Spleen (tissue), 11 donors: ENCODE results near the gene CCDC149. TPM values are rescaled to one million over a fixed set of nuclear protein-coding genes. Genes with fewer than 3 reads are reported as not detected.

Experiments used
- DNase-seq: peaks from one replicate; pipeline ENCODE4 v3.0.0-alpha.2; 2020
- H3K27ac ChIP-seq, 8 donors: fragments of 200-600 bp; sonication (generic) in 7 of 8; 1 replicate in 4 of 8; 2 replicates in 4 of 8; pipeline versions ENCODE4 v1.5.0 to v1.8.0; 2016 to 2021; ENCODE audit warnings: inconsistent platforms in 4 of 8, mild to moderate bottlenecking in 4 of 8, moderate library complexity in 1 of 8
- H3K27me3 ChIP-seq, 7 donors: fragments of 200-600 bp; sonication (generic) in 6 of 7; replicated peaks in 1 of 7; 1 replicate in 4 of 7; 2 replicates in 3 of 7; pipeline versions ENCODE4 v1.5.0 to v1.8.0; 2016 to 2021; ENCODE audit warnings: inconsistent platforms in 3 of 7, mild to moderate bottlenecking in 1 of 7
- H3K36me3 ChIP-seq, 6 donors: fragments of 200-600 bp; sonication (generic) in 5 of 6; 1 replicate in 4 of 6; 2 replicates in 2 of 6; pipeline versions ENCODE4 v1.5.0 to v1.8.0; 2016 to 2021; ENCODE audit warnings: inconsistent platforms in 2 of 6
- H3K4me1 ChIP-seq, 6 donors: fragments of 200-600 bp; sonication (generic) in 5 of 6; 1 replicate in 3 of 6; 2 replicates in 3 of 6; pipeline versions ENCODE4 v1.5.0 to v1.8.0; 2016 to 2021; ENCODE audit warnings: inconsistent platforms in 3 of 6
- H3K4me3 ChIP-seq, 8 donors: fragments of 200-600 bp; sonication (generic) in 7 of 8; 1 replicate in 4 of 8; 2 replicates in 4 of 8; pipeline versions ENCODE4 v1.5.0 to v1.8.0; 2016 to 2021; ENCODE audit warnings: inconsistent platforms in 4 of 8, mild to moderate bottlenecking in 4 of 8, moderate library complexity in 2 of 8
- H3K9me3 ChIP-seq, 8 donors: fragments of 200-600 bp; sonication (generic) in 7 of 8; 1 replicate in 4 of 8; 2 replicates in 4 of 8; pipeline versions ENCODE4 v1.5.0 to v1.8.0; 2016 to 2021; ENCODE audit warnings: inconsistent platforms in 4 of 8
- CTCF ChIP-seq, 11 experiments: fragments of 200-600 bp in 7 of 11; fragments of 450-650 bp in 4 of 11; sonication (generic) in 4 of 11; IDR thresholded peaks in 8 of 11; conservative IDR thresholded peaks in 3 of 11; 1 replicate in 7 of 11; 2 replicates in 4 of 11; pipeline versions ENCODE4 v1.4.0 to v1.8.0; 2016 to 2021; ENCODE audit warnings: antibody characterized with exemption in 11 of 11, inconsistent platforms in 4 of 11, mild to moderate bottlenecking in 1 of 11
- POLR2A ChIP-seq, 3 donors: fragments of 450-650 bp; IDR thresholded peaks; one replicate each; pipeline ENCODE4 v1.5.1; 2017; ENCODE audit warnings: antibody characterized with exemption in 3 of 3, mild to moderate bottlenecking in 1 of 3
- POLR2AphosphoS5 ChIP-seq, 3 donors: sonication (generic); formaldehyde crosslinking; IDR thresholded peaks; one replicate each; pipeline ENCODE4 v1.5.1; 2017; ENCODE audit warnings: antibody characterized with exemption in 3 of 3
- WGBS, 5 donors: extraction: QIAGEN DNeasy Blood & Tissue Kit in 3 of 5; methylation state at CpG; one replicate each; pipeline versions ENCODE4 v1.1.5 to v1.1.7; 2013 to 2018; 5-methylcytosine and 5-hydroxymethylcytosine counted together
- intact Hi-C: fragments of 100-400 bp; cut with DNase I; formaldehyde crosslinking; loops from one replicate; pipeline ENCODE4 v1.15.0; 2023; ENCODE audit warnings: low total_unique reads
- polyA plus RNA-seq, 3 donors: library from polyadenylated mRNA; stranded (reverse); fragments of 200-250 nt; gene quantifications; one replicate each; pipeline ENCODE4 v1.2.1, GENCODE V29; 2013
- total RNA-seq, 7 donors: library from RNA; depleted of rRNA in 3 of 7; stranded (reverse); fragments of >200 nt in 3 of 7; fragmentation: NEBNext Ultra II Directional in 4 of 7; extraction: Animal tissue kit (Norgen Biotek cat#: 25700) in 4 of 7; gene quantifications; one replicate each; pipeline versions ENCODE4 v1.1.0 to v1.2.1, GENCODE V29; 2016 to 2021
- donor health status: healthy with polysubstance abuse.
- donor health status: DM: no; HTN: no; CAD: no; lungs with moderate emphysema.
- donor health status: DM: no; HTN: no; CAD: no.
- donor health status: Bipolar disorder and iron deficiency.
- donor health status: healthy.
- donor health status: DM: no; HTN: no; CAD: no.
- donor health status: DM: yes; HTN: yes; CAD: no.

CCDC149 gene
- total and polyA plus RNA-seq, 10 donors: 1.9 to 16.0 (median 9.8) TPM

DNA sequence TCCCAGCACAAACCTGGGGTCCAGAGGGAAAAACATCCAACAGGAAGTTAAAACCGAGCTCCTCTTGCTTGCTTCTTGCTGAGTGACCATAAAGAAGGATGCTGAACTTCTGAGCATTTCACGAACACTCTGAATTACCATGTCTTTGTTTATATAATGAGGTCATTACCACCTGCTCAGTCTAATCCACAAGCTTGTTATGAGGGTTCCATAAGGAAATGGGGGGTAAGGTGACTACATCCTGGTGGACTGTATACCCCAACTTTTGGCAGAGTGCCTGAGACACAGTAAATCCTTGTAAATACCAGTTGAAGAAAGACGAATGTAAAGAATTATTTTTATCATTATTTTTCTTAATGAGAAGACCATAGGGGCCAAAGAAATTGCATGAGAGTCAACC is 16.8 kb downstream of the CCDC149 start:
- Histone ChIP-seq H3K9me3 (no peaks in the 10 kb centered on the region), H3K4me1 (no peaks in the 10 kb centered on the region), H3K4me3 (no peak overlapping the region), H3K27ac (no peak overlapping the region), H3K27me3 (no peaks in the 10 kb centered on the region), H3K36me3 (no peaks in the 10 kb centered on the region)
- 73 to 78% (median 75%) methylated on average over 3 of the region's 3 CpGs for WGBS, 5 donors
- intact Hi-C loops: no loop called here
- no peak for DNase-seq
- no peak for TF ChIP-seq CTCF (IDR thresholded peaks at IDR 0.05 in 8 of 11, conservative IDR thresholded peaks at IDR 0.05 in 3 of 11)
- no peak for TF ChIP-seq POLR2A (IDR thresholded peaks at IDR 0.05)
- TF ChIP-seq POLR2AphosphoS5 (IDR thresholded peaks at IDR 0.05): no peak

DNA sequence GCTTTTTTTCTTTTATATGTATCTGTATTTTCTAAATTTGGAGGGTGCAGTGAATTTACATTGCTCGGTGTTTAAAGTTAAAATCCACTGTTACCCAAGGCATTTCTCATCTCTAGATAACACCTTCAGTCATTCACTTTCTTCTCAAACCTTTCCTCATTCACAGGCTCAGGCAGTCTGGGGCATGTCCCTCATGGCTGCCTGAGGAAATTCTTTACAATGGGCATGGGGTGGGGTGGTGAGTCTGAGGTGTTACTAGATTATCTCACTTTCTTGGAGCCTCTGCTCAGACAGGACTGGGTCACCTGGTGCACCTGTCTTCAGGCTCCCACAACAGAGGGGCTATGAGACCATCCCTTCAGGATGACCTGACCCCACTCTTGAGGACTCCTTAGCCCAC is 17.4 kb downstream of the CCDC149 start:
- H3K4me3 ChIP-seq: no peak overlapping the region
- no peaks in the 10 kb centered on the region for H3K4me1 ChIP-seq
- TF ChIP-seq CTCF (IDR thresholded peaks at IDR 0.05 in 8 of 11, conservative IDR thresholded peaks at IDR 0.05 in 3 of 11) (no peak), POLR2AphosphoS5 (IDR thresholded peaks at IDR 0.05) (no peak), POLR2A (IDR thresholded peaks at IDR 0.05) (no peak)
- no peaks in the 10 kb centered on the region for H3K27me3 ChIP-seq
- no peaks in the 10 kb centered on the region for H3K36me3 ChIP-seq
- 46 to 100% (median 92%) methylated on average over 1 of the region's 1 CpG for WGBS, 5 donors
- no peak for DNase-seq
- no peak overlapping the region for H3K27ac ChIP-seq
- no peaks in the 10 kb centered on the region for H3K9me3 ChIP-seq
- intact Hi-C loops: no loop called here

DNA sequence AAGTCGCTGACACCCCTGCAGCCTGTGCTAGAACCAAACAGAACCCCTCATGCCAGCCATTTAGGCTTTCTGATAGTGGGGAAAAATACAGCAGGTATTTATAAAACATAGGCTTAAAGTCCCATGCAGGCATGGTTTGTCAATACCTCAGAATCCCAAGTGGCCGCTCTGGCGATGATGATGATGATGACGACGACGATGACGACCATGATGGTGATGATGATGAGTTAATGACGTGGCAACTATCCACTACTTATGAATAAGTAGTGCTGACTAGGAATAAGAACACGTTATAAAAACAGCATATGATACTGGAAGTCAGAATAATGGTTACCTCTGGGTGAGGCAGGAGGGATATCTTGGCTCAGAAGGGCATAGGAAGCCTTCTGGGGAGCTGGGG is 18.0 kb downstream of the CCDC149 start:
- Histone ChIP-seq H3K27me3 (no peaks in the 10 kb centered on the region), H3K4me1 (no peaks in the 10 kb centered on the region), H3K9me3 (no peaks in the 10 kb centered on the region), H3K36me3 (no peaks in the 10 kb centered on the region), H3K27ac (no peak overlapping the region), H3K4me3 (no peak overlapping the region)
- no peak for TF ChIP-seq POLR2A (IDR thresholded peaks at IDR 0.05)
- no peak for TF ChIP-seq POLR2AphosphoS5 (IDR thresholded peaks at IDR 0.05)
- no peak for TF ChIP-seq CTCF (IDR thresholded peaks at IDR 0.05 in 8 of 11, conservative IDR thresholded peaks at IDR 0.05 in 3 of 11)
- WGBS, 5 donors: 87 to 96% (median 91%) methylated on average over 9 of the region's 9 CpGs
- intact Hi-C loops: no loop called here
- no peak for DNase-seq

- no peaks in the 10 kb centered on the region for H3K9me3 ChIP-seq
- intact Hi-C loops: no loop called here
- no peak for DNase-seq
- no peak overlapping the region for H3K27ac ChIP-seq
- H3K27me3 ChIP-seq: no peaks in the 10 kb centered on the region
- 81 to 93% (median 83%) methylated on average over 1 of the region's 1 CpG for WGBS, 5 donors
- TF ChIP-seq POLR2AphosphoS5 (IDR thresholded peaks at IDR 0.05): no peak
- TF ChIP-seq POLR2A (IDR thresholded peaks at IDR 0.05): no peak
- TF ChIP-seq CTCF (IDR thresholded peaks at IDR 0.05 in 8 of 11, conservative IDR thresholded peaks at IDR 0.05 in 3 of 11): no peak
- H3K4me1 ChIP-seq: no peaks in the 10 kb centered on the region
- no peak overlapping the region for H3K4me3 ChIP-seq
- no peaks in the 10 kb centered on the region for H3K36me3 ChIP-seq
These were observed 18.6 kb downstream of the CCDC149 start for GRCh38 chr4:24894243-24894642.
